ENCODE measurements around the gene PFN4. TPM values are rescaled to one million over a fixed set of nuclear protein-coding genes. Genes with fewer than 3 reads are reported as not detected.

Gene PFN4
- total and polyA plus RNA-seq, 9 of the 15 experiments (the other 6 are each of a cell fraction or from before 2014, with no cell fraction given) = 0.07 to 0.54 (median 0.31) TPM; not detected in 2

- TF ChIP-seq PHF21A (IDR thresholded peaks at IDR 0.05; ENCODE audit: borderline replicate concordance, low read depth) = peak; percentile 44; the same call in 1 of the 2 replicates
- TF ChIP-seq TRIM25 (IDR thresholded peaks at IDR 0.05; ENCODE audit: borderline replicate concordance) = no peak
- TF ChIP-seq YBX1 (IDR thresholded peaks at IDR 0.05) = no peak
- TF ChIP-seq ILK (tag; IDR thresholded peaks at IDR 0.05; ENCODE audit: borderline replicate concordance, low read depth) = no peak
- TF ChIP-seq E2F4 (CRISPR knock-in tag; IDR thresholded peaks at IDR 0.05; ENCODE audit: low read depth) = no peak
- TF ChIP-seq CTCF (IDR thresholded peaks at IDR 0.05 in 2 of 3, conservative IDR thresholded peaks at IDR 0.05 in 1 of 3; ENCODE audit: insufficient read depth in 2 of 3, low read depth in 1 of 3, low read length in 3 of 3) = peak; percentile 85 to 95 (median 86)
- no peak for TF ChIP-seq CHCHD3 (CRISPR knock-in tag; IDR thresholded peaks at IDR 0.05)
- peak; percentile 91 for TF ChIP-seq THAP12 (CRISPR knock-in tag; IDR thresholded peaks at IDR 0.05)
- no peak for TF ChIP-seq IRF2 (CRISPR knock-in tag; IDR thresholded peaks at IDR 0.05)
- TF ChIP-seq ZZZ3 (IDR thresholded peaks at IDR 0.05) = peak; percentile 89
- peak; percentile 75 for TF ChIP-seq CC2D1A (IDR thresholded peaks at IDR 0.05)
- TF ChIP-seq CBFA2T3 (IDR thresholded peaks at IDR 0.05) = no peak
- no peak for TF ChIP-seq ATF6 (CRISPR knock-in tag; IDR thresholded peaks at IDR 0.05)
- peak in 1 of 2 experiments; percentile 15; a peak in 1 of 4 replicates for TF ChIP-seq SIX5 (IDR thresholded peaks at IDR 0.05; ENCODE audit: borderline replicate concordance in 1 of 2, insufficient read depth in 1 of 2, low read depth in 1 of 2, low read length in 2 of 2)
- TF ChIP-seq ZNF444 (CRISPR knock-in tag; IDR thresholded peaks at IDR 0.05) = no peak
- no peak; a peak in 1 of 4 replicates for TF ChIP-seq ARNT (IDR thresholded peaks at IDR 0.05)
- TF ChIP-seq EP300 (IDR thresholded peaks at IDR 0.05; ENCODE audit: low read length) = peak; percentile 16; the same call in 1 of the 2 replicates
- TF ChIP-seq ZNF140 (CRISPR knock-in tag; IDR thresholded peaks at IDR 0.05) = no peak
Observed at GRCh38 chr2:24084386-24085199, 38.5 kb downstream of the PFN4 start, which contains the start of gene TP53I3 (continued).
